Stimulated activated CD8-positive, alpha-beta memory T cell treated with anti-CD3 and anti-CD28 coated beads, Interleukin-7, amount 100 ng/mL, for 1 hour (primary cell): ENCODE results near the gene RHOT1.

Source experiments
- DNase-seq, 2 donors: peaks; one replicate each; pipeline ENCODE4 v3.0.0-alpha.2; 2020; ENCODE audit warnings: low read depth in 2 of 2

RHOT1 gene

DNA sequence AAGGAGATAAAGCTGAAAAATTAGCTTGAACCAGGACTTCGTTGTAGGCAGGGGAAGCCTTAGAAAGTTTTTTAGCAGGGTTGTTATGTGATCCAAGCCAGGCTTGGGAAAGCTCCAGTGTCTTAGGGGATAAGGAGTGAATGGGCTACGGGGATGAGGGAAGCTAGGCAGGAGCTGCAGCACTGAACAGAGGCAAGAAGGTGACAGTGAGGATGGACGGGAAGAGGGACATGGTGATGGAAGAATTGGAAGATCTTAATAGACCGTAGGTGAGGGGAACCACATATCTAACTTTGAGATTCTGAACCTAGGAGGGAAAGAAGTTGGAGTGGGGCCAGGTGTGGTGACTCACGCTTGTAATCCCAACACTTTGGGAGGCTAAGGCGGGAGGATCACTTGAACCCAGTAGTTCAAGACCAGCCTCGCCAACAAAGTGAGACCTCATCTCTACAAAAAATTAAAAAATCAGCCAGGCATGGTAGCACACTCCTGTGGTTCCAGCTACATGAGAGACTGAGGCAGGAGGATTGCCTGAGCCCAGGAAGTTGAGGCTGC is 126.5 kb downstream of the RHOT1 start:
- no peak for DNase-seq

GRCh38 chr17:32269377-32269776 is 127.1 kb downstream of the RHOT1 start:
- DNase-seq, result no peak

DNA sequence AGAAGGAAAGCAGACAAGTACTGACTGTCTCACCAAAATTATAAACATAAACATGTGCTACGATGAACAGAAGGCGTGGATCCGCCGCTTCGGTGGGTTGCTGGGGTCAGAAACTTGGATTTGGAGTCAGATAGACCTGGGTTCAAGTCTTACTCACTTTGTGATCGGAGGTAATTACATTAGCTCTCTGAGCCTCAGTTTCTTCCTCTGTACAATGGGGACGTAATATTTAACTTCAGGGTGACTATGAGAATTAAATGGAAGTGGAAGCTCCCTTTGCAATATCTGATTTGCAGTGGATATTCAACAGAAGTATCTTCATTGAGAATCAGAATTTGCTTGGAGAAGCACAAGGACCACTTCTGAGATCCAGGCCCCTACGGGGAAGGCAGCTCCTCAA is 129.5 kb downstream of the RHOT1 start:
- no peak for DNase-seq

- no peak for DNase-seq
Measured at GRCh38 chr17:32274101-32274500, 131.8 kb downstream of the RHOT1 start.

GRCh38 chr17:32274643-32275042 is 132.3 kb downstream of the RHOT1 start:
- DNase-seq, result no peak
